Measurements from ENCODE around the gene HSPB9.

DNA sequence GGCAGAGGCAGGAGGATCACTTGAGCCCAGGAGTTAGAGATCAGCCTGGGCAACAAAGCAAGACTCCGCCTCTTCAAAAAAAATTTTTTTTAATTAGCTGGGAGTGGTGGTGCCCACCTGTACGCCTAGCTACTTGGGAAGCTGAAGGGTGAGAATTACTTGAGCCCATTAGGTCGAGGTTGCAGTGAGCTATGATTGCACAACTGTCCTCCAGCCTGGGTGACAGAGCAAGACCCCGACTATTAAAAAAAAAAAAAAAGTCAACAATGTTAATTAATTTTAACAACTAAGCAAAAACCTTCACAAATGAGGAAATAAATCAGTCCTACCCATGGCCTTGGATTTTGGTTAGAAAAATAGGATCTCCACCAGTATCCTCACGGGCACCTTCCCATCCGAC lies 15.5 kb upstream of the HSPB9 start:
- TF ChIP-seq, protein P1, sequence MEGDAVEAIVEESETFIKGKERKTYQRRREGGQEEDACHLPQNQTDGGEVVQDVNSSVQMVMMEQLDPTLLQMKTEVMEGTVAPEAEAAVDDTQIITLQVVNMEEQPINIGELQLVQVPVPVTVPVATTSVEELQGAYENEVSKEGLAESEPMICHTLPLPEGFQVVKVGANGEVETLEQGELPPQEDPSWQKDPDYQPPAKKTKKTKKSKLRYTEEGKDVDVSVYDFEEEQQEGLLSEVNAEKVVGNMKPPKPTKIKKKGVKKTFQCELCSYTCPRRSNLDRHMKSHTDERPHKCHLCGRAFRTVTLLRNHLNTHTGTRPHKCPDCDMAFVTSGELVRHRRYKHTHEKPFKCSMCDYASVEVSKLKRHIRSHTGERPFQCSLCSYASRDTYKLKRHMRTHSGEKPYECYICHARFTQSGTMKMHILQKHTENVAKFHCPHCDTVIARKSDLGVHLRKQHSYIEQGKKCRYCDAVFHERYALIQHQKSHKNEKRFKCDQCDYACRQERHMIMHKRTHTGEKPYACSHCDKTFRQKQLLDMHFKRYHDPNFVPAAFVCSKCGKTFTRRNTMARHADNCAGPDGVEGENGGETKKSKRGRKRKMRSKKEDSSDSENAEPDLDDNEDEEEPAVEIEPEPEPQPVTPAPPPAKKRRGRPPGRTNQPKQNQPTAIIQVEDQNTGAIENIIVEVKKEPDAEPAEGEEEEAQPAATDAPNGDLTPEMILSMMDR (IDR thresholded peaks at IDR 0.05), result no peak
- TF ChIP-seq EZH2 (IDR thresholded peaks at IDR 0.05), result no peak
